Measurements from ENCODE around the gene PCSK5. TPM values are rescaled to one million over a fixed set of nuclear protein-coding genes. Genes with fewer than 3 reads are reported as not detected.

PCSK5 gene
- total RNA-seq, 2 experiments from 2014 or later, result 14.4 to 15.2 TPM

- Mint-ChIP-seq H3K27ac (no peak overlapping the region), H3K27me3 (no peaks in the 10 kb centered on the region), H3K9me3 (no peaks in the 10 kb centered on the region), H3K36me3 (ENCODE audit: low read depth) (no peaks in the 10 kb centered on the region), H3K4me1 (ENCODE audit: low read depth) (no peaks in the 10 kb centered on the region), H3K4me3 (no peak overlapping the region)
- intact Hi-C loops (cut with DNase I, micrococcal nuclease), result no loop called here
- ChIA-PET POLR2A (no interaction called here), CTCF (interaction anchor here (1.1 kb wide), 1 partner anchor 11 kb away, joined by 3 read pairs; no protein-coding TSS in a partner anchor)
- DNase-seq, result no peak
- no peak for TF ChIP-seq CTCF (IDR thresholded peaks at IDR 0.05)
- no peaks in the 10 kb centered on the region for H3K4me1 ChIP-seq (ENCODE audit: insufficient read depth, low read length)
- H3K9me3 ChIP-seq (ENCODE audit: control insufficient read depth in 1 of 2, insufficient read depth in 1 of 2, low read length in 2 of 2), result no peaks in the 10 kb centered on the region
- H3K27ac ChIP-seq (ENCODE audit: low read depth in 1 of 2, low read length in 2 of 2), result no peak overlapping the region
- no peak for ATAC-seq (ENCODE audit: poor library complexity)
- no peaks in the 10 kb centered on the region for H3K27me3 ChIP-seq (ENCODE audit: control insufficient read depth in 1 of 2, insufficient read depth in 2 of 2, low read length in 2 of 2)
- no peak overlapping the region for H3K4me3 ChIP-seq (ENCODE audit: low read length)
- H3K36me3 ChIP-seq (ENCODE audit: insufficient read depth, low read length), result no peaks in the 10 kb centered on the region
Measured at GRCh38 chr9:76377791-76378190, 487.3 kb downstream of the PCSK5 start.

GRCh38 chr9:76378367-76379073 lies 488.0 kb downstream of the PCSK5 start:
- no peaks in the 10 kb centered on the region for H3K27me3 Mint-ChIP-seq
- ChIA-PET CTCF (interaction anchor here (1.1 kb wide), 1 partner anchor 11 kb away, joined by 3 read pairs; no protein-coding TSS in a partner anchor), POLR2A (interaction anchor here (0.6 kb wide), 1 partner anchor 137 kb away, joined by 4 read pairs; no protein-coding TSS in a partner anchor)
- intact Hi-C loops (cut with DNase I, micrococcal nuclease), result no loop called here
- no peak for TF ChIP-seq CTCF (IDR thresholded peaks at IDR 0.05)
- DNase-seq (no peak), ATAC-seq (ENCODE audit: poor library complexity) (no peak)
- no peaks in the 10 kb centered on the region for H3K4me1 ChIP-seq (ENCODE audit: insufficient read depth, low read length)
- H3K36me3 Mint-ChIP-seq (ENCODE audit: low read depth), result peaks cover 4% of the 10 kb centered on the region
- H3K36me3 ChIP-seq (ENCODE audit: insufficient read depth, low read length), result peaks cover 3% of the 10 kb centered on the region
- H3K4me3 Mint-ChIP-seq, result no peak overlapping the region
- no peaks in the 10 kb centered on the region for H3K27me3 ChIP-seq (ENCODE audit: control insufficient read depth in 1 of 2, insufficient read depth in 2 of 2, low read length in 2 of 2)
- H3K27ac ChIP-seq (ENCODE audit: low read depth in 1 of 2, low read length in 2 of 2), result no peak overlapping the region
- H3K9me3 Mint-ChIP-seq, result no peaks in the 10 kb centered on the region
- no peaks in the 10 kb centered on the region for H3K4me1 Mint-ChIP-seq (ENCODE audit: low read depth)
- H3K4me3 ChIP-seq (ENCODE audit: low read length), result no peak overlapping the region
- H3K9me3 ChIP-seq (ENCODE audit: control insufficient read depth in 1 of 2, insufficient read depth in 1 of 2, low read length in 2 of 2), result no peaks in the 10 kb centered on the region
- H3K27ac Mint-ChIP-seq, result no peak overlapping the region

- POLR2A ChIA-PET, result interaction anchor here (0.6 kb wide), 1 partner anchor 136 kb away, joined by 4 read pairs; no protein-coding TSS in a partner anchor
- no peak for ATAC-seq (ENCODE audit: poor library complexity)
Measured at GRCh38 chr9:76379494-76379893, 489.0 kb downstream of the PCSK5 start.

More at GRCh38 chr9:76379494-76379893, 489.0 kb downstream of the PCSK5 start:
- Mint-ChIP-seq H3K36me3 (ENCODE audit: low read depth) (peaks cover 4% of the 10 kb centered on the region), H3K9me3 (no peaks in the 10 kb centered on the region), H3K27ac (no peak overlapping the region), H3K4me3 (no peak overlapping the region), H3K27me3 (no peaks in the 10 kb centered on the region), H3K4me1 (ENCODE audit: low read depth) (no peaks in the 10 kb centered on the region)
- Histone ChIP-seq H3K4me1 (ENCODE audit: insufficient read depth, low read length) (no peaks in the 10 kb centered on the region), H3K36me3 (ENCODE audit: insufficient read depth, low read length) (peaks cover 7% of the 10 kb centered on the region), H3K27ac (ENCODE audit: low read depth in 1 of 2, low read length in 2 of 2) (no peak overlapping the region), H3K4me3 (ENCODE audit: low read length) (no peak overlapping the region), H3K27me3 (ENCODE audit: control insufficient read depth in 1 of 2, insufficient read depth in 2 of 2, low read length in 2 of 2) (no peaks in the 10 kb centered on the region), H3K9me3 (ENCODE audit: control insufficient read depth in 1 of 2, insufficient read depth in 1 of 2, low read length in 2 of 2) (no peaks in the 10 kb centered on the region)
- TF ChIP-seq CTCF (IDR thresholded peaks at IDR 0.05), result no peak
- no peak for DNase-seq
- intact Hi-C loops (cut with DNase I, micrococcal nuclease), result no loop called here
- CTCF ChIA-PET, result no interaction called here

Measured in CD4-positive, alpha-beta T cell (primary cell).